Loucy (cell line): Measurements from ENCODE around the gene NR1H3.

Source experiments
- EZH2phosphoT487 ChIP-seq: fragments of 200-600 bp; IDR thresholded peaks from 2 replicates; pipeline ENCODE4 v1.6.1; 2018; ENCODE audit warnings: antibody characterized with exemption, mild to moderate bottlenecking, moderate library complexity, borderline replicate concordance
- TF ChIP-seq, protein P1 (sequence below): fragments of 200-600 bp; sonication (generic); conservative IDR thresholded peaks from 2 replicates; pipeline ENCODE4 v1.5.1; 2014; ENCODE audit warnings: mild to moderate bottlenecking, antibody characterized with exemption, low read length

DNA sequence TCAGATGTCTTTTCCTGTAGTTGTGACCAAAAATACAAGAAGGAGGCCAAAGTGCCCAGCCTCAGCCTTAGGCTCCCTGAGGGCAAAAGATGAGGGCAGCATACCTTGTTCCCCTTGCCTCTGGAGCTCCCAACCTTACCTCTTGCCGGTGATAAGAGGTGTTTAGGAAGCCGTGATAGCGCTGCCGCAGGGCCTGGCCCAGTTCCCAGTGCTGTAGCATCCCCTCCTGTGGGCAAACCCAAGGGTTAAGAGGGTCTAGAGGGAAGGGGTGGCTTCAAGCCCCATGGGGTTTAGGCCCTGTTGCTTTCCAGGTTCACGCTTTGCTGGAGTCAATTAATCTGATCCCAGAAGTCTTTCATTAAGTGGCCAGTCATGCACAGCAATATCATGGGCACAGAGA, 10.3 kb upstream of the NR1H3 start:
- TF ChIP-seq, protein P1, sequence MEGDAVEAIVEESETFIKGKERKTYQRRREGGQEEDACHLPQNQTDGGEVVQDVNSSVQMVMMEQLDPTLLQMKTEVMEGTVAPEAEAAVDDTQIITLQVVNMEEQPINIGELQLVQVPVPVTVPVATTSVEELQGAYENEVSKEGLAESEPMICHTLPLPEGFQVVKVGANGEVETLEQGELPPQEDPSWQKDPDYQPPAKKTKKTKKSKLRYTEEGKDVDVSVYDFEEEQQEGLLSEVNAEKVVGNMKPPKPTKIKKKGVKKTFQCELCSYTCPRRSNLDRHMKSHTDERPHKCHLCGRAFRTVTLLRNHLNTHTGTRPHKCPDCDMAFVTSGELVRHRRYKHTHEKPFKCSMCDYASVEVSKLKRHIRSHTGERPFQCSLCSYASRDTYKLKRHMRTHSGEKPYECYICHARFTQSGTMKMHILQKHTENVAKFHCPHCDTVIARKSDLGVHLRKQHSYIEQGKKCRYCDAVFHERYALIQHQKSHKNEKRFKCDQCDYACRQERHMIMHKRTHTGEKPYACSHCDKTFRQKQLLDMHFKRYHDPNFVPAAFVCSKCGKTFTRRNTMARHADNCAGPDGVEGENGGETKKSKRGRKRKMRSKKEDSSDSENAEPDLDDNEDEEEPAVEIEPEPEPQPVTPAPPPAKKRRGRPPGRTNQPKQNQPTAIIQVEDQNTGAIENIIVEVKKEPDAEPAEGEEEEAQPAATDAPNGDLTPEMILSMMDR: no peak
- no peak for TF ChIP-seq EZH2phosphoT487
